Testis (tissue), 3 donors: ENCODE results near the gene SATB2. TPM values are rescaled to one million over a fixed set of nuclear protein-coding genes. Genes with fewer than 3 reads are reported as not detected.

ENCODE experiments used
- DNase-seq: peaks from one replicate; pipeline ENCODE4 v3.0.0-alpha.2; 2019
- H3K27ac ChIP-seq, 2 donors: fragments of 200-600 bp; sonication (generic); one replicate each; pipeline ENCODE4 v1.5.1; 2019
- H3K27me3 ChIP-seq: fragments of 200-600 bp; sonication (generic); one replicate; pipeline ENCODE4 v1.5.1; 2019
- H3K36me3 ChIP-seq: fragments of 200-600 bp; sonication (generic); one replicate; pipeline ENCODE4 v1.5.1; 2017; ENCODE audit warnings: low read depth; ENCODE audit errors: missing control alignments
- H3K4me1 ChIP-seq: fragments of 200-600 bp; sonication (generic); one replicate; pipeline ENCODE4 v1.5.1; 2019
- H3K4me3 ChIP-seq, 2 donors: fragments of 200-600 bp; sonication (generic); one replicate each; pipeline ENCODE4 v1.5.1; 2017 to 2019
- H3K9me3 ChIP-seq: fragments of 200-600 bp; sonication (generic); one replicate; pipeline ENCODE4 v1.5.1; 2017
- POLR2A ChIP-seq: fragments of 450-650 bp; IDR thresholded peaks from one replicate; pipeline ENCODE4 v1.6.1; 2017; ENCODE audit warnings: antibody characterized with exemption, mild to moderate bottlenecking, moderate library complexity
- WGBS, 2 donors: methylation state at CpG; one replicate each; pipeline ENCODE4 v1.1.5; 2018; 5-methylcytosine and 5-hydroxymethylcytosine counted together
- intact Hi-C: fragments of 100-400 bp; cut with DNase I; formaldehyde crosslinking; loops from one replicate; pipeline ENCODE4 v1.15.1; 2023; ENCODE audit warnings: low total_unique reads
- polyA plus RNA-seq: library from polyadenylated mRNA; stranded (reverse); fragments of 350-450 nt; fragmentation: Illumina TruSeq; extraction: RNeasy Lipid Tissue Mini Kit (QIAGEN cat#74804); gene quantifications from one replicate; pipeline ENCODE4 v1.2.3, GENCODE V29; 2014; ENCODE audit warnings: low read depth, low replicate concordance; ENCODE audit not compliant: insufficient read depth
- total RNA-seq, 2 donors: library from RNA; depleted of rRNA; stranded (reverse); fragments of >200 nt; gene quantifications; one replicate each; pipeline ENCODE4 v1.2.3, GENCODE V29; 2016
- TF ChIP-seq, protein P1 (sequence below), 3 experiments: fragments of 450-650 bp in 2 of 3; fragments of 200-600 bp in 1 of 3; sonication (generic) in 1 of 3; IDR thresholded peaks; one replicate each; pipeline ENCODE4 v1.5.1; 2016 to 2019; ENCODE audit warnings: antibody characterized with exemption in 3 of 3, mild to moderate bottlenecking in 2 of 3, moderate library complexity in 1 of 3

SATB2 gene
- total and polyA plus RNA-seq, 3 donors from 2014 or later = 5.1 to 15.1 (median 14.1) TPM

DNA sequence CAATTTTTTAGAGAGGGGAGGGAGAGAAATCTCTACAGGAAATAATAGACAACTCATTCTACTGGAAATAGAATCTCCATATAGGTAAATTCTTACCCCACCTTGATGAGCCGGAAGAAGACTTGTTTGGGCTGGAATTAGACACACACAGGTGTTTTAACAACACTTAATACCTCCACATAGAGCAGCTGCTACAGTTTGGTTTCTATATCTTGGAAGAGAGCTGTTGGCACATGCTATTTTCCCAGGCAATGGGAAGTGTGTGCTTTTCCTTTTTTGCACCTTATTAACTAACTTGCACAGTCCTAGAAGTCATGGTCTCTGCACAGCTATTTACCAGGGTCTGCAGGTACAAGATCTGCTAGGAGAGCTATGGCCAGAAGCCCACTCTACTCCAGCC, 73.7 kb downstream of the SATB2 start:
- Histone ChIP-seq H3K27ac (no peak overlapping the region), H3K27me3 (no peaks in the 10 kb centered on the region), H3K36me3 (no peaks in the 10 kb centered on the region), H3K9me3 (no peaks in the 10 kb centered on the region), H3K4me3 (no peak overlapping the region), H3K4me1 (no peaks in the 10 kb centered on the region)
- no peak for TF ChIP-seq POLR2A
- TF ChIP-seq, protein P1, sequence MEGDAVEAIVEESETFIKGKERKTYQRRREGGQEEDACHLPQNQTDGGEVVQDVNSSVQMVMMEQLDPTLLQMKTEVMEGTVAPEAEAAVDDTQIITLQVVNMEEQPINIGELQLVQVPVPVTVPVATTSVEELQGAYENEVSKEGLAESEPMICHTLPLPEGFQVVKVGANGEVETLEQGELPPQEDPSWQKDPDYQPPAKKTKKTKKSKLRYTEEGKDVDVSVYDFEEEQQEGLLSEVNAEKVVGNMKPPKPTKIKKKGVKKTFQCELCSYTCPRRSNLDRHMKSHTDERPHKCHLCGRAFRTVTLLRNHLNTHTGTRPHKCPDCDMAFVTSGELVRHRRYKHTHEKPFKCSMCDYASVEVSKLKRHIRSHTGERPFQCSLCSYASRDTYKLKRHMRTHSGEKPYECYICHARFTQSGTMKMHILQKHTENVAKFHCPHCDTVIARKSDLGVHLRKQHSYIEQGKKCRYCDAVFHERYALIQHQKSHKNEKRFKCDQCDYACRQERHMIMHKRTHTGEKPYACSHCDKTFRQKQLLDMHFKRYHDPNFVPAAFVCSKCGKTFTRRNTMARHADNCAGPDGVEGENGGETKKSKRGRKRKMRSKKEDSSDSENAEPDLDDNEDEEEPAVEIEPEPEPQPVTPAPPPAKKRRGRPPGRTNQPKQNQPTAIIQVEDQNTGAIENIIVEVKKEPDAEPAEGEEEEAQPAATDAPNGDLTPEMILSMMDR (IDR thresholded peaks at IDR 0.05) = no peak
- WGBS, 2 donors = 98 to 100% methylated on average over 1 of the region's 1 CpG
- intact Hi-C loops = no loop called here
- no peak for DNase-seq

DNA sequence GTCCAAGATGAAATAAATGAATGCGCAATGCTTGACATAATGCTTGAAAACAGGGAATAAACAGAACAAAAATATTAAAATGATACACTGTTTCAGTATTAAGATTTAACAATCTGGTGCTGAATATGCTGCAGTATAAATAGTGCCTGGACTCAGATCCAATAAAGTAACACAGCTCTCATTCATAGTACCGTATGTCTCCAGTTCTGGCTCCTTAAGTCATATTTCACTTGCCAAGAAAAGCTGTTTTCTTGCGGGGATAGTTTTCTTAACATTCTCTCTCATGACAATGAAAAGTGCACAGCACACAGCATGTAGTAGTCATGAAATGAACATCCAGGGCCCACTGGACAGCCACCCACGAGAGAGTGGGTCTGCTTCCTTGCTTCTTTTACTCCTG, 74.7 kb downstream of the SATB2 start:
- no peak for DNase-seq
- Histone ChIP-seq H3K9me3 (no peaks in the 10 kb centered on the region), H3K36me3 (no peaks in the 10 kb centered on the region), H3K4me3 (no peak overlapping the region), H3K27me3 (no peaks in the 10 kb centered on the region), H3K4me1 (no peaks in the 10 kb centered on the region), H3K27ac (no peak overlapping the region)
- intact Hi-C loops = no loop called here
- TF ChIP-seq POLR2A = no peak
- TF ChIP-seq, protein P1 (IDR thresholded peaks at IDR 0.05) = no peak
- WGBS, 2 donors = 55 to 67% methylated on average over 4 of the region's 4 CpGs

DNA sequence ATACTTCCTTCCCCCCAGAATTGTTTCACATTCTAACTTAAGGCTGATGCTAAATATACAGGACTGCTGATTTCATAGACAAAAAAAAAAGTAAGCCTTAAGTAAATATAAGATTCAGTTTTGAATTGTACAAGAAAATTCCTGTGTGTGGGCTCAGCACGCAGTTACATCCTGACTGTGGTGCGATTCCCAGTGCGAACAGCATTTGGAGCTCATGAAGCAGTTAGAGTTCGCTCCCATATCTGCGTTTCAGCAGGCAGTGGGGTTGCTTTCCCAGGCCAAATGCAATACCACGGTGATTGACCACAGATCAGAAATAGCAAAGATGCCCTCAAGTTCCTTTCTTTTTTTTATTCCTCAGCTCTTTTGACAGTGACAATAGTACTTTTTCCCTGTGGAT, 75.6 kb downstream of the SATB2 start:
- H3K4me3 ChIP-seq = no peak overlapping the region
- no peak for TF ChIP-seq POLR2A
- TF ChIP-seq, protein P1 (IDR thresholded peaks at IDR 0.05) = no peak
- intact Hi-C loops = no loop called here
- no peaks in the 10 kb centered on the region for H3K36me3 ChIP-seq
- no peaks in the 10 kb centered on the region for H3K4me1 ChIP-seq
- no peak for DNase-seq
- 63 to 75% methylated on average over 6 of the region's 6 CpGs for WGBS, 2 donors
- no peak overlapping the region for H3K27ac ChIP-seq
- H3K9me3 ChIP-seq = no peaks in the 10 kb centered on the region
- H3K27me3 ChIP-seq = no peaks in the 10 kb centered on the region

DNA sequence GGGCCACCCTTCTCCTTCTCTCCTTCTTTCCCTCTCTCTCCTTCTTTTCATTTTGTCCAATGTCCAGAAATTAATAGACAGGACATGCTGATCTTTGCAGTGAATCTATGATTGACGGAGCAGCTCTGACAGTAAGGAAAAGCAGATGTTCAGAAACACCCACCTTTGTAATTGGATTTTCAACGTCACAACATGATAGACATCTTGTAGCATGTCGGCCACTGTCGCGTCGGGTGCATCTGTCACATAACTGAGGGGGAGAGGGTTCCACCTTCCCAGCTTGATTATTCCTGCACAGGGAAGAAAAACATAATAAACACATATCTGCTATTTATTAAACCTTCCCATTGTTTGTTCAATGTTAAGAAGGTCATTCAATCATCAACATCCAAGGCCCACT, 76.2 kb downstream of the SATB2 start:
- H3K4me1 ChIP-seq = no peaks in the 10 kb centered on the region
- TF ChIP-seq POLR2A = no peak
- TF ChIP-seq, protein P1 (IDR thresholded peaks at IDR 0.05) = no peak

DNA sequence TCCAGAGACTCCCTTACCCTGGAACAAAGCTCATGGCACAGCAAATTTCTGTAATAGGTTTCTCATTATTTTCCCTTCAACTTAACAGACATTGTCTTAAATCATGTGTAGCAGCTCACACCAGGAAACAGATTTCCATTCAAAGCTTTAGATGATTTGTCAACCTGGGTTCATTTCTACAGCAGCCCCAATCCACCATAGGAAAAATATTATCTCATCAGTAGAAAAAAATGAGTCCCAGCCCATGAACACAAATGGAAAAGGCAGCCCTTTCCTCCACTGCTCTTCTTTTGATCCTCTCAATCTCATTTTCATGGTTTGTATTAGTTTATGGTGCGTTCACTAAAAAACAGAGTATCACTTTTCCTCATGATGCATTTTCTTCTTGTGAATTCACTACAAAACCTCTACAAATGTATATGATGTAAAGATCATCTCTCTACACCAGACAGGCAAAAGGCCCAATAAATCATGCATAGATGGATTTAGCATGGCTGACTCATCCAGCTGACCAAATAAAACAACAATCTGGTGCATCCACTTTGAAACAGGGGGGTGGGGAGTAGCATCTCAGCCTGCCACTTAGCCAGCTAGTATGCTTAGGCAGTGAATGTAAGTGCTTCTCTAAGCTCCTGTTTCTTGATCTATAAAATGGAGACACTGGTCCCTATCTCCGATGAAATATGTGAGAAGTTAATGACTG, 78.6 kb downstream of the SATB2 start:
- intact Hi-C loops = no loop called here
- no peaks in the 10 kb centered on the region for H3K9me3 ChIP-seq
- H3K27me3 ChIP-seq = no peaks in the 10 kb centered on the region
- H3K36me3 ChIP-seq = no peaks in the 10 kb centered on the region
- TF ChIP-seq, protein P1 (IDR thresholded peaks at IDR 0.05) = no peak
- no peak for TF ChIP-seq POLR2A
- no peak for DNase-seq
- H3K4me3 ChIP-seq = no peak overlapping the region
- WGBS, 2 donors = 92 to 94% methylated on average over 2 of the region's 2 CpGs
- no peak overlapping the region for H3K27ac ChIP-seq
- H3K4me1 ChIP-seq = no peaks in the 10 kb centered on the region

More for the DNA sequence above, 76.2 kb downstream of the SATB2 start:
- Histone ChIP-seq H3K27me3 (no peaks in the 10 kb centered on the region), H3K4me3 (no peak overlapping the region), H3K9me3 (no peaks in the 10 kb centered on the region), H3K36me3 (no peaks in the 10 kb centered on the region), H3K27ac (no peak overlapping the region)
- intact Hi-C loops = no loop called here
- DNase-seq = no peak
- WGBS, 2 donors = 80 to 85% methylated on average over 6 of the region's 6 CpGs
